ENCODE measurements around the gene UBXN4. TPM values are rescaled to one million over a fixed set of nuclear protein-coding genes. Genes with fewer than 3 reads are reported as not detected.

Gene UBXN4
- total RNA-seq, 1 experiment from 2014 or later, result 65.4 TPM

DNA sequence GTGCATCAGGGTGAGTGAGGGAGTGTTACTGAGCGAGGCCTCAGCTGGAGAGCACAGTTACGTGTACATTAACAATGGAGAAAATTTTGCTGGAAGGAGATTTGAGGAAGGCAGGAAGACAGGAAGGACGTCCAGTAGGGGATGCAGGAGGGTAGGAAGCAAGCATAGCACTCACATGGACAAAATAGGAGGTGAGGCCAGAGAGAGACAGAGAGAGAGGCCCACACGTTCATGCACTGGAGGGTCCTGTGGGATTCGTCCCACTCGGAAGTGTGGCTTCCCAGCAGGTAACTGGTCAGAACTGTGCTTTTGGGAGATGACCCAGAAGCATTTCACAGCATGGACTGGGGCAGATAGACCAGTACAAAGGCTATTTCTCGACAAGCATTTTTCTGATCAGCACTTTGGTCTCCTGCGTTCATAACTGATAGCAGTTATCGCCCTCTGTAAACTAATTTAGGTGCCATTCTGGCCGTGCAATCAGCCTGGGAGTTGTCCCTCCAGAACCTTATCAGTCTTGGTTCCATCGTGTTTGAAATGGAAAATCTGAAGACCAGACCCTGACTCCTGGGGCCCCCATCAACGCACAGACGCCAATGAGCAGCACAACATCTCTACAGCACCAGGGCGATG, 89.6 kb downstream of the UBXN4 start:
- Histone ChIP-seq H2BK12ac (ENCODE audit: insufficient read length, low read depth, low read length) (no peak overlapping the region), H3K79me2 (ENCODE audit: insufficient read depth, low read length) (no peaks in the 10 kb centered on the region), H3K23me2 (ENCODE audit: insufficient read length, low read depth, low read length, poor library complexity, severe bottlenecking) (no peaks in the 10 kb centered on the region), H3K4ac (ENCODE audit: low read depth, low read length) (no peak overlapping the region), H3K4me1 (ENCODE audit: insufficient read depth, low read length) (no peaks in the 10 kb centered on the region), H4K91ac (ENCODE audit: insufficient read length, low read depth, low read length) (no peak overlapping the region), H4K8ac (replicated peaks; ENCODE audit: insufficient read length, low read depth, low read length) (no peak overlapping the region), H3K9ac (ENCODE audit: extremely low read depth, insufficient read length, low read length) (no peak overlapping the region), H3K4me2 (ENCODE audit: insufficient read depth, insufficient read length, low read length) (no peak overlapping the region), H3K27me3 (ENCODE audit: insufficient read depth, low read length) (no peaks in the 10 kb centered on the region), H3K23ac (ENCODE audit: insufficient read length, low read depth, low read length) (no peak overlapping the region), H2BK5ac (ENCODE audit: insufficient read length, low read length) (no peak overlapping the region), H4K20me1 (ENCODE audit: control insufficient read depth, insufficient read depth, insufficient read length) (no peaks in the 10 kb centered on the region), H2BK15ac (ENCODE audit: low read depth, low read length) (no peak overlapping the region), H2AK5ac (ENCODE audit: insufficient read length, low read length) (no peak overlapping the region), H3K18ac (ENCODE audit: insufficient read length, low read depth, low read length) (no peak overlapping the region), H2BK20ac (ENCODE audit: low read depth, low read length, poor library complexity, severe bottlenecking) (no peak overlapping the region), H4K5ac (ENCODE audit: insufficient read length, low read depth, low read length) (no peak overlapping the region), H3T11ph (ENCODE audit: low read length) (no peak overlapping the region), H3K9me3 (ENCODE audit: control insufficient read depth, low read depth, low read length) (no peaks in the 10 kb centered on the region), H2BK120ac (ENCODE audit: low read depth, low read length, poor library complexity, severe bottlenecking) (no peak overlapping the region), H3K27ac (ENCODE audit: insufficient read length, low read depth, low read length) (no peak overlapping the region), H3K56ac (ENCODE audit: insufficient read length, low read depth, low read length) (no peak overlapping the region), H3K79me1 (ENCODE audit: insufficient read depth, low read depth, low read length, poor library complexity, severe bottlenecking) (no peaks in the 10 kb centered on the region), H2AFZ (ENCODE audit: low read length) (no peak overlapping the region), H3K14ac (ENCODE audit: insufficient read depth, low read length) (no peak overlapping the region)
- no peaks in the 10 kb centered on the region; the same call in 1 of the 2 replicates for H3K27me3 Mint-ChIP-seq (ENCODE audit: low read depth)
- H3K4me3 Mint-ChIP-seq, result no peak overlapping the region
- TF ChIP-seq, protein P1, sequence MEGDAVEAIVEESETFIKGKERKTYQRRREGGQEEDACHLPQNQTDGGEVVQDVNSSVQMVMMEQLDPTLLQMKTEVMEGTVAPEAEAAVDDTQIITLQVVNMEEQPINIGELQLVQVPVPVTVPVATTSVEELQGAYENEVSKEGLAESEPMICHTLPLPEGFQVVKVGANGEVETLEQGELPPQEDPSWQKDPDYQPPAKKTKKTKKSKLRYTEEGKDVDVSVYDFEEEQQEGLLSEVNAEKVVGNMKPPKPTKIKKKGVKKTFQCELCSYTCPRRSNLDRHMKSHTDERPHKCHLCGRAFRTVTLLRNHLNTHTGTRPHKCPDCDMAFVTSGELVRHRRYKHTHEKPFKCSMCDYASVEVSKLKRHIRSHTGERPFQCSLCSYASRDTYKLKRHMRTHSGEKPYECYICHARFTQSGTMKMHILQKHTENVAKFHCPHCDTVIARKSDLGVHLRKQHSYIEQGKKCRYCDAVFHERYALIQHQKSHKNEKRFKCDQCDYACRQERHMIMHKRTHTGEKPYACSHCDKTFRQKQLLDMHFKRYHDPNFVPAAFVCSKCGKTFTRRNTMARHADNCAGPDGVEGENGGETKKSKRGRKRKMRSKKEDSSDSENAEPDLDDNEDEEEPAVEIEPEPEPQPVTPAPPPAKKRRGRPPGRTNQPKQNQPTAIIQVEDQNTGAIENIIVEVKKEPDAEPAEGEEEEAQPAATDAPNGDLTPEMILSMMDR (conservative IDR thresholded peaks at IDR 0.05), result no peak
- no peaks in the 10 kb centered on the region for H3K36me3 Mint-ChIP-seq (ENCODE audit: insufficient read depth in 1 of 3, low read depth in 3 of 3)
- H3K27ac Mint-ChIP-seq, result peak overlapping the region in 1 of 3 experiments; percentile 2; a peak in 1 of 7 replicates
- WGBS (ENCODE audit: extremely low coverage, insufficient read length, low lambda C conversion rate), result no CpG with 5 or more reads among the region's 14 CpGs
- H3K4me1 Mint-ChIP-seq, result no peaks in the 10 kb centered on the region
- no peaks in the 10 kb centered on the region for H3K9me3 Mint-ChIP-seq
- no peak for DNase-seq

Measured in H9 (cell line).